Measurements from ENCODE around the gene GAREM2.

GRCh38 chr2:26189751-26190150, 16.9 kb downstream of the GAREM2 start:
- TF ChIP-seq CTCF (conservative IDR thresholded peaks at IDR 0.05; ENCODE audit: low read length) (no peak), EZH2phosphoT487 (IDR thresholded peaks at IDR 0.05; ENCODE audit: borderline replicate concordance, low read depth, low read length) (no peak)
